ENCODE data around the gene TMEM259.
A peak's percentile ranks its signal among the peaks of the same experiment; 100 is the strongest.

The TMEM259 gene

GRCh38 chr19:995051-995827 is 25.7 kb downstream of the TMEM259 start:
- Histone ChIP-seq H3K27me3 (ENCODE audit: control insufficient read depth, insufficient read depth, low read length) (peaks cover 45% of the 10 kb centered on the region), H3K36me3 (ENCODE audit: control insufficient read depth, insufficient read depth, low read length) (peaks cover 18% of the 10 kb centered on the region), H3K4me1 (ENCODE audit: control insufficient read depth, insufficient read depth, low read length) (peaks cover 18% of the 10 kb centered on the region), H3K4me3 (ENCODE audit: low read depth, low read length) (no peak overlapping the region), H3K27ac (ENCODE audit: low read depth, low read length) (no peak overlapping the region), H3K9me3 (ENCODE audit: control insufficient read depth, insufficient read depth, low read depth, low read length) (no peaks in the 10 kb centered on the region), H3K9ac (ENCODE audit: low read length) (no peak overlapping the region)

- Histone ChIP-seq H3K9ac (ENCODE audit: low read length) (no peak overlapping the region), H3K27me3 (ENCODE audit: control insufficient read depth, insufficient read depth, low read length) (peaks cover 40% of the 10 kb centered on the region), H3K36me3 (ENCODE audit: control insufficient read depth, insufficient read depth, low read length) (peaks cover 24% of the 10 kb centered on the region), H3K4me1 (ENCODE audit: control insufficient read depth, insufficient read depth, low read length) (peaks cover 26% of the 10 kb centered on the region), H3K27ac (ENCODE audit: low read depth, low read length) (no peak overlapping the region), H3K9me3 (ENCODE audit: control insufficient read depth, insufficient read depth, low read depth, low read length) (no peaks in the 10 kb centered on the region), H3K4me3 (ENCODE audit: low read depth, low read length) (no peak overlapping the region)
Measured at GRCh38 chr19:994516-994915, 26.4 kb downstream of the TMEM259 start.

GRCh38 chr19:993831-994393 is 27.0 kb downstream of the TMEM259 start:
- H3K27ac ChIP-seq (ENCODE audit: low read depth, low read length) = no peak overlapping the region
- H3K36me3 ChIP-seq (ENCODE audit: control insufficient read depth, insufficient read depth, low read length) = peaks cover 24% of the 10 kb centered on the region
- no peak overlapping the region for H3K9ac ChIP-seq (ENCODE audit: low read length)
- peaks cover 34% of the 10 kb centered on the region for H3K27me3 ChIP-seq (ENCODE audit: control insufficient read depth, insufficient read depth, low read length)
- no peak overlapping the region for H3K4me3 ChIP-seq (ENCODE audit: low read depth, low read length)
- no peaks in the 10 kb centered on the region for H3K9me3 ChIP-seq (ENCODE audit: control insufficient read depth, insufficient read depth, low read depth, low read length)
- peaks cover 29% of the 10 kb centered on the region for H3K4me1 ChIP-seq (ENCODE audit: control insufficient read depth, insufficient read depth, low read length)

- peaks cover 29% of the 10 kb centered on the region for H3K4me1 ChIP-seq (ENCODE audit: control insufficient read depth, insufficient read depth, low read length)
- H3K27ac ChIP-seq (ENCODE audit: low read depth, low read length) = no peak overlapping the region
- no peaks in the 10 kb centered on the region for H3K9me3 ChIP-seq (ENCODE audit: control insufficient read depth, insufficient read depth, low read depth, low read length)
- H3K4me3 ChIP-seq (ENCODE audit: low read depth, low read length) = no peak overlapping the region
- H3K9ac ChIP-seq (ENCODE audit: low read length) = no peak overlapping the region
- H3K36me3 ChIP-seq (ENCODE audit: control insufficient read depth, insufficient read depth, low read length) = peaks cover 29% of the 10 kb centered on the region
- H3K27me3 ChIP-seq (ENCODE audit: control insufficient read depth, insufficient read depth, low read length) = peaks cover 29% of the 10 kb centered on the region
Measured at GRCh38 chr19:993361-993830, 27.5 kb downstream of the TMEM259 start.

GRCh38 chr19:992670-993055 is 28.3 kb downstream of the TMEM259 start:
- Histone ChIP-seq H3K4me3 (ENCODE audit: low read depth, low read length) (no peak overlapping the region), H3K9ac (ENCODE audit: low read length) (no peak overlapping the region), H3K9me3 (ENCODE audit: control insufficient read depth, insufficient read depth, low read depth, low read length) (no peaks in the 10 kb centered on the region), H3K4me1 (ENCODE audit: control insufficient read depth, insufficient read depth, low read length) (peaks cover 29% of the 10 kb centered on the region), H3K36me3 (ENCODE audit: control insufficient read depth, insufficient read depth, low read length) (peaks cover 34% of the 10 kb centered on the region), H3K27ac (ENCODE audit: low read depth, low read length) (no peak overlapping the region), H3K27me3 (ENCODE audit: control insufficient read depth, insufficient read depth, low read length) (peaks cover 21% of the 10 kb centered on the region; the same call in 1 of the 2 replicates)

- Histone ChIP-seq H3K4me1 (ENCODE audit: control insufficient read depth, insufficient read depth, low read length) (peaks cover 29% of the 10 kb centered on the region), H3K27ac (ENCODE audit: low read depth, low read length) (no peak overlapping the region)
Measured at GRCh38 chr19:991932-992669, 28.8 kb downstream of the TMEM259 start.

GRCh38 chr19:991174-991931 is 29.6 kb downstream of the TMEM259 start:
- peaks cover 42% of the 10 kb centered on the region for H3K36me3 ChIP-seq (ENCODE audit: control insufficient read depth, insufficient read depth, low read length)
- H3K27ac ChIP-seq (ENCODE audit: low read depth, low read length) = no peak overlapping the region
- peak overlapping the region; percentile 19 for H3K9ac ChIP-seq (ENCODE audit: low read length)

More at GRCh38 chr19:991932-992669, 28.8 kb downstream of the TMEM259 start:
- Histone ChIP-seq H3K27me3 (ENCODE audit: control insufficient read depth, insufficient read depth, low read length) (peaks cover 16% of the 10 kb centered on the region; the same call in 1 of the 2 replicates), H3K4me3 (ENCODE audit: low read depth, low read length) (no peak overlapping the region), H3K9ac (ENCODE audit: low read length) (no peak overlapping the region), H3K36me3 (ENCODE audit: control insufficient read depth, insufficient read depth, low read length) (peaks cover 37% of the 10 kb centered on the region), H3K9me3 (ENCODE audit: control insufficient read depth, insufficient read depth, low read depth, low read length) (no peaks in the 10 kb centered on the region)

GRCh38 chr19:990746-991145 is 30.2 kb downstream of the TMEM259 start:
- peaks cover 3% of the 10 kb centered on the region; the same call in 1 of the 2 replicates for H3K27me3 ChIP-seq (ENCODE audit: control insufficient read depth, insufficient read depth, low read length)
- no peak overlapping the region; the same call in 1 of the 2 replicates for H3K27ac ChIP-seq (ENCODE audit: low read depth, low read length)
- peaks cover 20% of the 10 kb centered on the region for H3K4me1 ChIP-seq (ENCODE audit: control insufficient read depth, insufficient read depth, low read length)
- peak overlapping the region; percentile 28; the same call in 1 of the 2 replicates for H3K4me3 ChIP-seq (ENCODE audit: low read depth, low read length)
- H3K9ac ChIP-seq (ENCODE audit: low read length) = peak overlapping the region; percentile 19
- H3K9me3 ChIP-seq (ENCODE audit: control insufficient read depth, insufficient read depth, low read depth, low read length) = no peaks in the 10 kb centered on the region
- peaks cover 48% of the 10 kb centered on the region for H3K36me3 ChIP-seq (ENCODE audit: control insufficient read depth, insufficient read depth, low read length)

More at GRCh38 chr19:991174-991931, 29.6 kb downstream of the TMEM259 start:
- H3K4me3 ChIP-seq (ENCODE audit: low read depth, low read length) = peak overlapping the region; percentile 28; the same call in 1 of the 2 replicates
- H3K27me3 ChIP-seq (ENCODE audit: control insufficient read depth, insufficient read depth, low read length) = peaks cover 9% of the 10 kb centered on the region; the same call in 1 of the 2 replicates
- H3K9me3 ChIP-seq (ENCODE audit: control insufficient read depth, insufficient read depth, low read depth, low read length) = no peaks in the 10 kb centered on the region
- H3K4me1 ChIP-seq (ENCODE audit: control insufficient read depth, insufficient read depth, low read length) = peaks cover 26% of the 10 kb centered on the region

GRCh38 chr19:990119-990571 is 30.8 kb downstream of the TMEM259 start:
- Histone ChIP-seq H3K9ac (ENCODE audit: low read length) (peak overlapping the region; percentile 16), H3K36me3 (ENCODE audit: control insufficient read depth, insufficient read depth, low read length) (peaks cover 49% of the 10 kb centered on the region), H3K4me3 (ENCODE audit: low read depth, low read length) (peak overlapping the region; percentile 14; the same call in 1 of the 2 replicates), H3K9me3 (ENCODE audit: control insufficient read depth, insufficient read depth, low read depth, low read length) (no peaks in the 10 kb centered on the region), H3K4me1 (ENCODE audit: control insufficient read depth, insufficient read depth, low read length) (peaks cover 20% of the 10 kb centered on the region), H3K27ac (ENCODE audit: low read depth, low read length) (no peak overlapping the region; the same call in 1 of the 2 replicates), H3K27me3 (ENCODE audit: control insufficient read depth, insufficient read depth, low read length) (no peaks in the 10 kb centered on the region)

GRCh38 chr19:989381-990081 is 31.4 kb downstream of the TMEM259 start:
- Histone ChIP-seq H3K27ac (ENCODE audit: low read depth, low read length) (no peak overlapping the region), H3K9ac (ENCODE audit: low read length) (no peak overlapping the region), H3K4me1 (ENCODE audit: control insufficient read depth, insufficient read depth, low read length) (peaks cover 20% of the 10 kb centered on the region), H3K36me3 (ENCODE audit: control insufficient read depth, insufficient read depth, low read length) (peaks cover 49% of the 10 kb centered on the region), H3K27me3 (ENCODE audit: control insufficient read depth, insufficient read depth, low read length) (no peaks in the 10 kb centered on the region), H3K9me3 (ENCODE audit: control insufficient read depth, insufficient read depth, low read depth, low read length) (no peaks in the 10 kb centered on the region), H3K4me3 (ENCODE audit: low read depth, low read length) (no peak overlapping the region)
